ENCODE results near the gene PIBF1.
"Not testable (repeated sequence)": the region's sequence is repeated elsewhere in the genome, so short reads cannot be mapped to it uniquely, and the experiment has no call there.

The PIBF1 gene

DNA sequence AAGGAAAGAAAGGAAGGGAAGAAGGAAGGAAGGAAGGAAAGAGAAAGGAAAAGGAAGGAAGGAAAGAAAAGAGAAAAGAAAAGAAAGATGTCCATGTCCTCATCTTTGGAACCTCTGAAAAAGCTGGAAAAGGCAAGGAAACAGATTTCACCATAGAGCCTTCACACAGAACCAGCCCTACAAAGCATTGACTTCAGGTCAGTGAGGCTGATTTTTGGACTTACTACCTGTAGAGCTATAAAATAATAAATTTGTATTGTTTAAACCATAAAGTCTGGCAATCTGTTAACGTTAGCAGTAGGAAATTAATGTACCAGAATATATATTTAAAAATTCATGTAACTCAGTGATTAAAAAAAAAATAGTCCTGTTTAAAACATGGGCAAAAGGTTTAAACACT, 130.0 kb downstream of the PIBF1 start:
- no peak for DNase-seq (ENCODE audit: low spot score)

DNA sequence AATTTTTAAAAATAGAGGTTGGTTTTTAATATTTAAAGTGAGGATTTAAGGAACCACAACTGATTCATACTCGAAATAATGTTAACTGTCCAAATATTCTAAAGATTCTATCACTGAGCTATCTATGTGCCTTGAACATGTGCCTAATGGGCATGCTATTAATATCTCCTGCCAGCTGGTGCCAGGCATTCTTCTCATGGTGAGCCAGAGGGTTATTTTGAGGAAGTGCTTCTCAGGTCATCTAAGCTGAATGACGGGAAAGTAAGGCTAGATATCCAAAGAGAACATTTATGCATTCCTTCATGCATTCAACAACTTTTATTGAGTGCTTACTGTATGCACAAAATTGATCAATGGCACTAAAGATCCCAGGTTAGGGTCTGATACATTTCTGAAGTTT, 138.2 kb downstream of the PIBF1 start:
- no peak for DNase-seq (ENCODE audit: low spot score)

DNA sequence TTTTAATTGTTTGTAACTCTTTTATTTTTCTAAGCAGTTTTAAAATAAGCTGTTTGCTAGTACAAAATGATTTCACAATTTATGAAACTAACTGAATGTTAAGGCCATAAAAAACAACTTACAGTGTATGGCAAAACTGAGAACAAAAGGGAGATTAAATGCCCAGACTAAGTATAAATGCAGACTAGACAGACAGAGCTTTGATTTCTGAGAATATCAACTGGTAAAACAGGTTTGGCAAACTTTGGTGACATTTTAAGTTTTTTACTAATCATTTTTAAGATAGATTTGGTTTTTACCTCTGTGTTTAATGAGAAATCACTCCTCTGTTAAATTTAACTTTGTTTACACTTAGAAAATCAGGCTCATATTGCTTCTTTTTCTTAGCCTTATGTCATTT, 149.4 kb downstream of the PIBF1 start:
- no peak for DNase-seq (ENCODE audit: low spot score)

DNA sequence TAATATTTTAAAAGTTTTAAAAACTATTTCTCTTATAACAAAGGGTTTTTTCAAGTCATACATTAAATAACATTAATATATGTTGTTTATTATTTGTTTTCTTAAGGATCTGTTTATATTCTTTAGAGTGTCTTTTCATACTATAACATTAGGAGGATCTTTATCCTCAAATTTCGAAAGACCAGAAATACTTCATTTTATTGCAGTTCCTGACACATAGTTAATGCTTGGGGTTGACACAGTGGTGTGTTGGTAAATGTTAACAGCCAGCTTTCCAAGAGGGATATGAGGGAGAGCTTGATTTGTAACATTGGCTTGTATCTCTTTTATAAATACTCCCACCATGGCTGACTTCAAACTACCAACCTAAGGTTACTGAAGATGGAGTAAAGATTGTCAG, 150.3 kb downstream of the PIBF1 start:
- no peak for DNase-seq (ENCODE audit: low spot score)

DNA sequence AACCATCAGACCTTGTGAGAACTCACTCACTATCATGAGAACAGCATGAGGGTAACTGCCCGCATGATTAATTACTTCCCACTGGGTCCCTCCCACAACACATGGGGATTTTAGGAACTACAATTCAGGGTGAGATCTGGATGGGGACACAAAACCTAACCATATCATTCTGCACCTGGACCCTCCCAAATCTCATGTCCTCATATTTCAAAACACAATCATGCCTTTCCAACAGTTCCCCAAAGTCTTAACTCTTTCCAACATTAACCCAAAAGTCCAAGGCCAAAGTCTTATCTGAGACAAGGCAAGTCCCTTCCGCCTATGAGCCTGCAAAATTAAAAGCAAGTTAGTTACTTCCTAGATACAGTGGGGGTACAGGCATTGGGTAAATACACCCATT, 164.3 kb downstream of the PIBF1 start:
- DNase-seq (ENCODE audit: low spot score), result not testable (repeated sequence)

DNA sequence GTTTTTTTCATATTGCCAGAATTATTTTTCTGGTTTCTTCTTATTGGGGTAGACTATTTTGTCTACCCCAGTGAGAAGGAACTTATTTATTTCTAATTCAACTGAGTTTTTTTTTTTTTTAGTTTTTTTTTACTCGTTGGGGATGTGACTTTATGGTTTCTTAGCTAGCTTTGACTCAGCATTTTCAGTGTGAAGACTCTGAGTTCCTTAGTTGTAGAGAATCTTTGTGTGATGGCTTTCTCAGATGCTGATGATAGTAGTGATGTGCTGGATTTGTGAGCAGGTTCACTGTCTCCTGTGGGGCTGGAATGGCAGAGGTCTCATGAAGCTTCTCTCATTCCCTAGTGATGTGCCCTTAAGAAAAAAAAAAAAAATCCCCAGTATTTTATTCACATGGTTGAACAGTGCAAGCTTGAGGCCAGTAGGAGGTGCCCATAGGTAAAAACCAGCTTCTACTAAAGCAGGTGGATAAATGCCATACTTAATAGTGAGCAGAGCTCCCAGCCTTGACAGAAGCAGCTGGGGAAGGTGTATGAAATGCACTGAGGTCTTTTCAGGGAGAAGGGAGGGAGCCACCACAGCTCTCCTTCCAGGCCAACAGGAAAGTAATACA, 170.7 kb downstream of the PIBF1 start:
- DNase-seq (ENCODE audit: low spot score), result no peak

DNA sequence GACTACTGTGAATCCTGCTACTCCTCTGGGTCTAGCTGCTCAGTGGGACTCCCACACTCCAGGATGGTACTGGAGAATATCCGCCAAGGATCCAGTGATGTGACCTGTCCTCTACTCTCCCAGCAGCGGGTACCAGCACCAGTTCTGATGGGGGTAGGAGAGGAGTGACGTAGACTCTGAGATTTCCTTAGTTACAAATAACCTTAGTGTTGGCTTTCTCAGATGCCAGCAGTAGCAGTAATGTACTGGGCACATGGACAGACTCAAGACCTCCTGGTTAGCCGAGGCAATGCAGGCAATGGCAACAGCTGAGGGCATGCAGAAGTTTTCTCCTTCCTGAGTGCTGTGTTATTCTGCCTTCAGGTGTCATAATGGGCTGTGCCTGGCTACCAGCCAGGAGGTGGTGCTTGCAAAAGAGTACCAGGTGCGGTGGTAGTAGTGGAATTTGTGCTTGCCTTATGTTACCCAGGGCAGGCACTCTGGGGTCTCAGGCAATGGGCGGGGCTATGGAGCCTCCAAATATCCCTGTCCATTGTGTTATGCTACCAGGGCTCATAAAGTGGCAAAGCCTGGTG, 171.5 kb downstream of the PIBF1 start:
- no peak for DNase-seq (ENCODE audit: low spot score)

DNA sequence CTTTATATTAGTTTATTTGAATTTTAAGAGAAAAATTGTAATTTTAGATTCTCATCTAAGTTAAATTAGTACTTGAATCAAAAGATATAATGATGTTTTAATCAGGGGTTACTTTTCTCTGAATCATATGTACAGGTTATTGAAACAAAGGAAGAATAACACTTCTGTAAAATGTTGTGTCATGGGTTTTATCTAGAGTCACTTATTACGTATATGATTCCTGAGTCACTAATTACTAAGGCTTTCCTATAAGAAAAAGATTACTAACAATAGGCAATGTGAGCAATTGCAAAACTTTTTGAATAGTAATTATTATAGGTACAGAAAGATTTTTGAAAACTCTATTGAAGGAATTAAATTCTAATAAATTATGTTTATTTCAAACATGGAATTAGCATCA, 177.7 kb downstream of the PIBF1 start:
- DNase-seq (ENCODE audit: low spot score), result no peak

DNA sequence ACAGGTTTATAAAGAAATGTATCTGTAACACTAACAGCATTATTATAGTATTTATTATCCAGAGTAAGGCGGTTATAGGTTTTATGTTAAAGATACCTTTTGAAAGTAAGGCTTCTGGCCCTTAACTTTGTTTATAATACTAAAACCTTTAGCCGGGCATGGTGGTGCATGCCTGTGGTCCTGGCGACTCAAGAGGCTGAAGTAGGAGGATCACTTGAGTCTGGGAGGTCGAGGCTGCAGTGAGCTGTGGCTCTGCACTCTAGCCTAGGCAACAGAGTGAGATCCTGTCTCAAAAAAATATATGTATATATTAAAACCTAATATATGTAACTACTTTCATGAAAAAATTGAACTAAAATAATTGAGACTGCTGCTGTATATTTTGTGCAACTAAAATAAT, 178.2 kb downstream of the PIBF1 start:
- DNase-seq (ENCODE audit: low spot score), result no peak

DNA sequence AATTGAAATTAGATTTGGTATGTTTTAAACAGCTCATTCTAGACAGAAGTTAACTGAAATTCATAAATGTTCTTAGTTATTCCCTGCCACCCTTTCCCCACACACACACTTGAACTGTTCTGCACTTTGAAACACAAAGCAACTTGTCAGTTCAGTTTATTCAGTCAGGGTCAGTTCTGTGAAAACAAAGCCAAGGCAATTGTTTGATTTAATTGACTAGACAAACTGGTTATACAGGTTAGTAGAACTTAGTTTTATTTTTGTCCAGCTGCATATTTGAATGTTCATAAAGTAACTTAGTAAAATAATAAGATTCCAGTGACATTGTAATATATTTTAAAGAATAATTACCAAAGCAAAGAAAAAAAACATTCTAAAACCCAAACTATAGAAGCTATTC, 178.6 kb downstream of the PIBF1 start:
- no peak for DNase-seq (ENCODE audit: low spot score)

DNA sequence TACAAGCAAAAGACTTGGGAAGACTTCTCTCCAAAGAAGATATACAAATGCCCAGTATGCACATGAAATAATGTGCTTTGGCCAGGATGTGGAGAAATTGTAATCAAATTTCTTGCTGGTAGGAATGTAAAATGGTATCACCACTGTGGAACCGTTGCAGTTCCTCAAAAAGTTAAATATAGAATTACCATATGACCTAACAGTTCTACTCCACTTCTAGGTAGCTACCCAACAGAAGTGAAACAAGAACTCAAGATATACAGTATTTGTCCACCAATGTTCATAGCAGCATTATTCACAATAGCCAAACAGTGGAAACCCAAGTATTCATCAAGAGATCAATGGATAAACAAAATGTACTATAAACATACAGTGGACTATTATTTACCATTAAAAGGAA, 181.8 kb downstream of the PIBF1 start:
- DNase-seq (ENCODE audit: low spot score), result no peak

DNA sequence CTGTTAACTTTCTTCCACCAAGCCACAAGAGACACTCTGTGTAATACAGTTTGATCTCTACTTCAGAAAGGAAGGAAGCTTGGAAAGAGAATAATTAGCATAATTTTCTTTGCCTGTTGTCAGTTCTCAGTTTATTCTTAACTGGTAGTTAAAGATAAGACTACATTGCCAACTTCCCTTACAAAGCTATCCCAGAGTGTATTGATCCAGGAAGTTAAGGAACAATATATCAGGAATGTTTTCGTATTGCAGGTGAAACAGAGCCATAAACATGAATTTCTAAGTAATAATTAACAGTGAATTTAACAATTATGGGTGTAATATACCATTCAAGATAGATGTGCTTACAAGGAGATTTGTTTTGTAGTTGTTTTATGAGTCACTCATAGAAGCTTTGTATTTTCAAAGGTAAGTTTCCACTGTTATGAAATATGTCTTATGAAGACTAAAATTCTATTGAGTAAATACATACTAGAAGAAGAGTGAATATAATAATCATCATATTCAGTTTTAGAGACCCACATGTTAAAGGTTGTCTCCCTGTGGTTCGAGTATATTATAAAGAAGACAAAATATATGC, 188.5 kb downstream of the PIBF1 start:
- DNase-seq (ENCODE audit: low spot score), result no peak

DNA sequence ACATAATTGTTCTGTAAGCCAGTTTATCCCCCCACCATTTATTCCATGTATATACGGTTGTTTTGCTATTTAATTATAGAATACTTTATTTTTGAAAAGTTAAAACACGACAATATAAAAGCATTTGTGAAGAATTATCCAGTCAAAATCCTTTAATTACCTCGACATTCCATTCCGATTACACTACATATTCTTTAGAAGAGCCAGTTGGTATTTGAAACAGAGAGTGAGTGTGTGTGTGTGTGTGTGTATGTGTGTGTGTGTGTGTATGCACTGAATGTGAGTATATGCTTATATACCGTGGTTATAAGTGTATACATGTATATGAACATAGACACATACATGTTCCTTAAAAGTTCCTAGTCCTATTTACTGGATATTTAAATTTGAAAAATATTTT, 189.0 kb downstream of the PIBF1 start:
- DNase-seq (ENCODE audit: low spot score), result no peak

DNA sequence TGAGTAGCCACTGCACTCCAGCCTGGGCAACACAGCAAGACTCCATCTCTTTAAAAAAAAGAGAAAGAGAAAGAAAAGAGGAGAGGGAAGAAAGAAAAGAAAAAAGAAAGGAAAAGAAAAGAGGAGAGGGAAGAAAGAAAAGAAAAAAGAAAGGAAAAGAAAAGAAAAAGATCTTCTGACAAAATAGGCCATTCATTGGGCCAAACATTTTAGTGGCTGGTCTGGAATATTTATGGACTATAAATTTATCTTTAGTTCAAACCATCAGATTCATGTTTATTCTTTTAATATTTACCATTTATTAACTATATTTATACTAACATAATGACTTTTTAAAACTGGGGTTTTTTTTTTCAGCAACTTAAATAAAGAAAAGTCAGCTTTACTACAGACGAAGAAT, 191.3 kb downstream of the PIBF1 start:
- DNase-seq (ENCODE audit: low spot score), result no peak

DNA sequence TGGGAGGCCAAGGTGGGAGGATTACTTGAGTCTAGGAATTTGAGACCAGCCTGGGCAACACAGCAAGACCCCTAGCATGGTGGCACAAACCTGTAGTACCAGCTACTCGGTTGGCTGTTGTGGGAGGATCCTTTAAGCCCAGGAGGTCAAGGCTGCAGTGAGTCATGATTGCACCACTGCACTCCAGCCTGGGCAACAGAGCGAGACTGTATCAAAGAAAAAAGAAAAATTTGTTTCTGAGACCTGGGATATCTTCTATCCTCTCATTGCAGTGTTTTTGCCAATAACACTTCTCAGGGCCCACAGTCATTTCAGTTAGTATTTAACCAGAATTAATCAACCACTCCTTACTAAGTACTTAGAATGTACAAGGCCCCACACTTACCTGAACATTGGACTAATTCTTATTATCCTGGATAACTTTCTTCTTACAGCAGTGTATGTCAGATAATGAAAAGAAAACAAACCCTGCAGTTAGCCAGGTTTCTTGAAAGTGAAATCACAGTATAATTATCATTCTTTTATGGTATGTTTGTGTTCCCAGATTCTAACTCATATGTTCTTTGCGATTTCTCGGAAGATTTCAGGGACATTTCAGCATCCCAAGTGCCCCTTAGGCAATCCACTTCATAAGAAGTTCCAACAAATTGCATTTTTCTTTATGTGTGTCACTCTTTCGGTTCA, 201.3 kb downstream of the PIBF1 start:
- no peak for DNase-seq (ENCODE audit: low spot score)

DNA sequence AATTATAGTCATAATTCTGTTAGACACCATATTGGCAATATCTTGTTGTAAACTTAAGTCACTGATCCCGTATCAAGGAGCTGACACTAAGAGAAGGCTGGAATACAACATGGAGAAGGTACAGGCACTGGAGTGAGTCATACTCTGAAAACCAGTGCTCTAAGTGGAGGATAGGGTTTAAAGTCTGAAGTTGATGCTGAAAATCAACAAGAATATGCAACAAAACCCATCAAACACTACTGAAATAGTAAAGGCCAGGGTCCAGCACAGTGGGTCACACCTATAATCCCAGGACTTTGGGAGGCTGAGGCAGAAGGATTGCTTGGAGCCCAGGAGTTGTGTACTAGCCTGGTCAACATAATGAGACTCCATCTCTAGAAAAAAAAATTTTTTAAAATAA, 203.7 kb downstream of the PIBF1 start:
- DNase-seq (ENCODE audit: low spot score), result no peak

DNA sequence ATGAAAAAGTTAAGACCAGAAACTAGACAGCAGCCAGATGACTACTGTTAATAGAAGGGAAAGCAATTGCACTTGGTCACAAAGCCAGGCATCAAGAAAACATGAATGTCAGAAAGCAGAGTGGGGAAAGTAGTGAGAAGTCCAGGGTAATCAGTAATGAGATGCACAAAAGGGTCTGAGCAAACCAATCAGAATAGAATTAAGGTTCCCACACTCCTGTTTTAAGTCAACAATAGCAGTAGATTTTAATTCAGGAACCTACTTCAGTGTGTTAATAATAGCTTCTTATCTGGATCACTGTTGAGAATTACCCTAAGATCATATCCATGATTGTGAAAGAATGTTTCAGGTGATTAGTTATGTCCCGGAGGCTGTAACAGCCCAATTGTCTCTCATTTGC, 204.3 kb downstream of the PIBF1 start:
- no peak for DNase-seq (ENCODE audit: low spot score)

DNA sequence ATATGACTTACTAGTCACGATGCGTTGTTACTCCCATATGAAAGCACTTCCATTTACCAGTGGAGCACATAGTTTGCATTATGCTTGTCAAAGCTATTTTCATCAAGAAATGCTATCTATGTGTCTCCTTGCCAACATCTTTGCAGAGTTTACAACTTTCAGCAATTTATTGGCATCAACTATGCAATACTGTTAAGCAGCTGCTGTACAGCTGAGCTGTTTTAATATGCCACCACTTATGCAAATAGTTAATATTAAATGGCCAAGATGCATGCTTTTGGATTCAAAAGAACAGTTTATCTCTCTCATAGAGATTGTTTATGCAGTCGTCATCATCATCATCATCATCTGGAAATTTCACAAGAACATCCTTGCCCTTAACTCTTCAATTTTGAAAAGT, 209.0 kb downstream of the PIBF1 start:
- no peak for DNase-seq (ENCODE audit: low spot score)

DNA sequence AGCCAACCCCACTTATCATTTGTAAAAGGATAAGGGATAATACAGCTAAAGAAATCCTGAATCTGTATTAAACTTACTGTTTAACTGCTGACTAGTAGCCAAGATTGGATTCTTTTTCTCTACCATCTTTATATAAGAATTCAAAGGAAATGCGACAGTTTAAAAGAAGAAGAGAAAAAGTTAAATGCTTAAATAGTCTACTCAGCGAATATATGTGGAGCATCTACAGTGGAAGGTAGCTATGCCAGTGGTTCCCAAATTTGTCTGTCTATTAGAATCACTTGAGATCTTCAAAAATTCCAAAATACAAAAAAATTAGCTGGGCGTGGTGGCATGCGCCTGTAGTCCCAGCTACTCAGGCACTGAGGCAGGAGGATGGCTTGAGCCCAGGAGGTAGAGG, 216.1 kb downstream of the PIBF1 start:
- no peak for DNase-seq (ENCODE audit: low spot score)

DNA sequence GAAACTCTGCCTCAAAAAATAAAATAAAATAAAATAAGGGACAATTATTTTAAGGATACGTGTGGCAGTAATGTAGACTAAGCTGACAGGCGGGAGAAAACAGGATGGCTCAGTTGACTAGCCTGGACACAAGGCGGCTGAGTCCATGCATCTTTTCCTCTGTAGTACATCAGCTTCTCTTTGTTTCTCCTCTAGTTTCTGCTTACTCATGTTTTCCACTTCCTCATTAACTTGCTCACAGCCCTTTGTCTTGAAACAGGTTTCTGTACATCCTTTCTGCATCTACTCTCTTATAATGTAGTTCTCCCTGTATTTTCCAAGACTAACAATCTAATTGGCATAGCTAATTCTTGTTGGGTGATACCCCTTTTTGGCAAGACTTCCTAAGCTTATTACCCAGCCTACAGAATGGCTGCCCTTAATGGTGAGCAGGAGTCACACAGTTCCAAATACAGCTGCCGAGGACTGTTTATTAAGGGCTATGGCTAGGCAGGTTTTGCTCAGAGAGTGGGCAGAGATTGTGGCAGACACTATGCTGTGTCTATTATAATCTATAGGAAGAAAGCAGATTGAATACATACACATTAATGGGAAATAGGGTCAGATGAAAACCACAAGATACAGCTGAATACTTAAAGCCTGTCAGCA, 218.2 kb downstream of the PIBF1 start:
- no peak for DNase-seq (ENCODE audit: low spot score)

DNA sequence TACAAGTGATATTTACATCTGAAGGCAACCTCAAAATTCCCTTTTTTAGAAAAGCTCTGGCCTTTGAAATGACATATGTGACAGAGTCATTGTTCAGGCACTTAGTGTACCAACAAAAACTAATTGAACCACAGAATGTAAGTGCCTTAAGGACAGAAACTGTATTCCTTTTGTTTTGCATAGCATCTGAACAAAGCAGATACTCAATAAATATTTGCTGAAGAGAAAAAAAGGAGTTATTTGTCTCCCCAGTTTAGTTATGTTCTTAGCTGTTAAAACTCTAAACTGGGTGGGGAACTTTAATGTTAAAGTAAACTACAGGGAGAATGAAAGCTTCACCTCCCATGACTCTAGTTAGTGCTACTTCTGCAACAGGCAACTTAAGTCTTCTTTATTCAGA, 220.0 kb downstream of the PIBF1 start:
- no peak for DNase-seq (ENCODE audit: low spot score)

DNA sequence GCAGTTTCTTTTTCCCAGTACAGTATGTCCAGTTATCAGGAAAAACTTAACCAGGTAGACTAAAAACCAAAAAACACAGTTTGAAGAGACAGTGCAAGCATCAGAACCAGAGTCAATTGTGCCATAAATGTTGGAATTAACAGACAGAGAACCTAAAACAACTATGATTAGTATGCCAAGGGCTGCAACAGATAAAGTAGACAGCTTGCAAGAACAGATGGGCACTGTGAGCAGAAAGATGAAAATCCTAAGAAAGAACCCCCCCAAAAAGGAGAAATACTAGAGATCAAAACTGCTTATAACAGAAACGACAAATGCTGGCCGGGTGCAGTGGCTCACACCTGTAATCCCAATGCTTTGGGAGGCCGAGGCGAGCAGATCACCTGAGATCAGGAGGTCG, 229.8 kb downstream of the PIBF1 start:
- DNase-seq (ENCODE audit: low spot score), result no peak

DNA sequence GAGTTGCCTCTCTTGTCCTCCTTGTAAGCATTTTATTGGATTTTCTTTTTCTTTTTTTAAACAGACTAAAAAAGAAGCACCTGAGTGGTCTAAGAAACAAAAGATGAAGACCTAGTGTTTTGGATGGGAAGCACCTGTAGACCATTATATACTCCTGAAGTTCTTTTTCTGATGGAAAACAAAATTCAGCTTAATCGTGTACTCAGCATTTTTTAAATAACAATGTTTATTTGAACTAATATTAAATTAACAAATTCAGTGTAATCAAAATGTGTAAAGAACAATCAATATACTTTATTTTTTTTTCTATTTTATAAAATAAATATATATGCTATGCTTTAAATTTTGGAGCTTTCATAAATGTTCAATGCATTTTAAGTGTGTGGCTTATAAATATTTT, 233.9 kb downstream of the PIBF1 start:
- DNase-seq (ENCODE audit: low spot score), result no peak

Data from ecto neural progenitor cell (in vitro differentiated cells).